ENCODE data around the gene MATR3.
"Not testable (repeated sequence)": the region's sequence is repeated elsewhere in the genome, so short reads cannot be mapped to it uniquely, and the experiment has no call there.

GRCh38 chr5:139270718-139271117, 22.8 kb upstream of the MATR3 start:
- not testable (repeated sequence) for TF ChIP-seq EZH2 (IDR thresholded peaks at IDR 0.05; ENCODE audit: low read length, missing control alignments); CTCF (conservative IDR thresholded peaks at IDR 0.05 in 1 of 2, IDR thresholded peaks at IDR 0.05 in 1 of 2; ENCODE audit: low read depth in 1 of 2, low read length in 2 of 2)

Measured in fibroblast of lung (primary cell).